Uterus (tissue), 2 donors: ENCODE results near the gene PPY.

Experiments used
- CTCF ChIP-seq, 4 experiments: fragments of 200-600 bp in 2 of 4; fragments of 450-650 bp in 2 of 4; sonication (generic) in 2 of 4; IDR thresholded peaks; one replicate each; pipeline ENCODE4 v1.5.1; 2016 to 2019; ENCODE audit warnings: antibody characterized with exemption in 4 of 4, mild to moderate bottlenecking in 2 of 4, moderate library complexity in 1 of 4
- POLR2A ChIP-seq, 2 donors: fragments of 450-650 bp; IDR thresholded peaks; one replicate each; pipeline ENCODE4 v1.6.1; 2016; ENCODE audit warnings: antibody characterized with exemption in 2 of 2, mild to moderate bottlenecking in 1 of 2, moderate library complexity in 1 of 2

- no peak for TF ChIP-seq CTCF (IDR thresholded peaks at IDR 0.05)
- no peak for TF ChIP-seq POLR2A (IDR thresholded peaks at IDR 0.05)
Measured at GRCh38 chr17:43961954-43962353, 19.7 kb upstream of the PPY start.
